Stimulated activated CD8-positive, alpha-beta memory T cell treated with anti-CD3 and anti-CD28 coated beads, Interleukin-2, amount 100 ng/mL, for 48 hours (primary cell): ENCODE measurements around the gene METTL8.
A peak's percentile ranks its signal among the peaks of the same experiment; 100 is the strongest.
"Not testable (repeated sequence)": the region's sequence is repeated elsewhere in the genome, so short reads cannot be mapped to it uniquely, and the experiment has no call there.

Experiments used
- DNase-seq, 2 donors: peaks; one replicate each; pipeline ENCODE4 v3.0.0-alpha.2; 2020; ENCODE audit warnings: low read depth in 2 of 2

METTL8 gene

DNA sequence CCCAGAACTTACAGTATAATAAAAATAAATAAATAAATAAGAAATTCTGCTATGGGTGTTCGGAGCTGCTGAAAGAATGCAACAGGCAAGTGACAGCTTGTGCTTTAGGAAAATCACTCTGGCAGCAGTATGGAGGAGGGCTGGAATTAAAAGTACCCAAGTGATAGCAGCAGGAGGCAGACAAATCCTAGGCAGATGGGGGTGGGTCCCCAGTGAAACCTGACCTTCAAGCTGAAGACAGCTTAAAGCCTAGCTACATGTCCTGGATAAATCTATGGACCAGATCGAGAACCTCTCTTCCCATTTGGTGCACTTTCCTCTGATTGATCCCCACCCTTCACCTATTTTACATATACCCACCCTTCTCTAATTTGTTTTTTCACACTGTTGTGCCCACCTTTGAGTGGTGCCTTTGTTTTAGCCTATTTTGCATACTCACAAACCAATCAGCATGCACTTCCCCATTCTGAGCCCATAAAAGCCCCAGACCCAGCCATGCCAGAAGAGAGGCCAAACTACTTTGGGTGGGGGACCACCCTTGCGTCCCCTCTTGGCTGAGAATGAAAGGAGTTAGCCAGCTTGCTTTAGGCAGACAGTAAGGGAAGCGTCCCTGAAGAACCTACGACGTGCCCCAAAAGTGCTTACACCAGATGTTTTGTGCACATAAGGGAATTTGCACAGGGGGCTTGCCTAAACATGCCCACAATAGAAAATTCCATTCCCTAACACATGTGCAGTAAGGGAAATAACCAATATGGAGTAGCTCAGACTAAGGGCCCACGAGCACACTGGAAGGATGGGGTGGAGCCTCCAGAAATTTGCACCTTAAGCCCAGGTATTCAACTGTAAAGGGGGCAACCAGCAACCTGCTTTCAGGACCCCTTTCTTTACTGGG, 3.0 kb downstream of the METTL8 start:
- no peak for DNase-seq

DNA sequence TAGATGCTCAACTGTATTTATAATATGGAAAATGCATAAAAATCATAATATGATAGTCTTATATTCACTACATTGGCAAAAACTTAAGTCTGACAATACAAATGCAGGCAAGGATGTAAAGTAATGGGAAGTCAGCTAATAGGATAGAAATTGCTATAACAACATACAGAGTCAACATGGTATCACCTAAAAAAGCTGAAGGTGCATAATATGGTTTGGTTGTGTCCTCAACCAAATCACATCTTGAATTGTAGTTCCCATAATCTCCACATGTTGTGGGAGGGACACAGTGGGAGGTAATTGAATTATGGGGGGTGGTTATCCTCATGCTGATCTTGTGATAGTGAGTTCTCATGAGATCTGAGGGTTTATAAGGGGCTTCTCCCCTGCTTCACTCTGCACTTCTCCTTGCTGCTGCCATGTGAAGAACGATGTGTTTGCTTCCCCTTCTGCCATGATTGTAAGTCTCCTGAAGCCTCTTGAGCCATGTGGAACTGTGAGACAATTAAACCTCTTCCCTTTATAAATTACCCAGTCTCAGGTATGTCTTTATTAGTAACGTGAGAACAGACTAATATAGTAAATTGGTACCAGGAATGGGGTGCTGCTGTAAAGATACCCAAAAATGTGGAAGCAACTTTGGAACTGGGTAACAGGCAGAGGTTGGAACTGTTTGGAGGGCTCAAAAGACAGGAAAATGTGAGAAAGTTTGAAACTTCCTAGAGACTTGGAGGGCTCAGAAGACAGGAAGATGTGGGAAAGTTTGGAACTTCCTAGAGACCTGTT, 10.9 kb downstream of the METTL8 start:
- not testable (repeated sequence) for DNase-seq

DNA sequence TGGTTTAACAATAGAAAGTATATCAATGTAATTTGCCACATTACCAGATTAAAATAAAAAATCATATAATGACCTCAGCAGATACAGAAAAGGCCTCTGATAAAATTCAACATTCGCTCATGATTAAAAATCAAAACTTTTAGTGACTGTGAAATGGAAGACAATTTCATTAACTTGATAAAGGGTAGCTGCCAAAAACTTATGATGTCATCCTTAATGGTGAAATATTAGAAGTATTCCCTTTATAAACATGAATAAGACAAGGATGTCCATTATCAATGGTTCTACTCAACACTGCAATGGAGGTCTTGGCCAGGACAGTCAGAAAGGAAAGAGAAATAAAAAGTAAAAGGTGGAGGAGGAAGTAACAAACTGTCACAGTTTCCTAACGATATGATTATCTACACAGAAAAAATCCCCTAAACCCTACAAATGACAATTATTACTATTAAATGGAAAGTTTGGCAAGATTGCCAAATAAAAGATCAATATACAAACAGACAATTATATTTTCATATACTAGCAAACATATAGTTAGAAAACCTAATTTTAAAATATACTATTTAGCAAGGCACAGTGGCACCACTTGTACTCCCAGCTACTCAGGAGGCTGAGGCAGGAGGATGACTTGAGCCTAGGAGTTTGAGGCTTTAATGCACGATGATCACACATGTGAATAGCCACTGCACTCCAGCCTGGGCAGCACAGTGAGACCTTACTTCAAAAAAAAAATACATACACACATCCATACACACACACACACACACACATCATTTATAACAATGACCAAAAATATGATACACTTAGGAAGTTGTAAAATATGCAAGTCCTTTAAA, 12.8 kb downstream of the METTL8 start:
- no peak for DNase-seq

DNA sequence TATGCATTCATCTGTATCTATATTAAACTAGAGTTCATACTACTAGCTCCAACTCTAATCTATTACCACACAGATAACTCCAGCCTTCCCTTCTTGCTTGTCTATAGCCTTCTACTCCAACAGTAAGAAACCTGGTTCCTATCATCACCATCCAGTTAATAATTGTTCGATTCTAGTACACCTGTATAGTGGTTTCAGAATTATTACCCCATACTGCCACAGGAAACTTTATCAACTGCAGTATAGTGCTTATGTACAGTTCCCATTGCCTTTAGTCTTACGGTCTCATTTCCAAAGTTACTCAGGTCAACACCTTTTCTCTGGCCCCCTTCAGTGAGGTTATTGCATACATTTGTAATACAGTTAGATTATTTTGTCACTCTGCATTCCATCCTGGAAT, 14.5 kb downstream of the METTL8 start:
- DNase-seq, result no peak

DNA sequence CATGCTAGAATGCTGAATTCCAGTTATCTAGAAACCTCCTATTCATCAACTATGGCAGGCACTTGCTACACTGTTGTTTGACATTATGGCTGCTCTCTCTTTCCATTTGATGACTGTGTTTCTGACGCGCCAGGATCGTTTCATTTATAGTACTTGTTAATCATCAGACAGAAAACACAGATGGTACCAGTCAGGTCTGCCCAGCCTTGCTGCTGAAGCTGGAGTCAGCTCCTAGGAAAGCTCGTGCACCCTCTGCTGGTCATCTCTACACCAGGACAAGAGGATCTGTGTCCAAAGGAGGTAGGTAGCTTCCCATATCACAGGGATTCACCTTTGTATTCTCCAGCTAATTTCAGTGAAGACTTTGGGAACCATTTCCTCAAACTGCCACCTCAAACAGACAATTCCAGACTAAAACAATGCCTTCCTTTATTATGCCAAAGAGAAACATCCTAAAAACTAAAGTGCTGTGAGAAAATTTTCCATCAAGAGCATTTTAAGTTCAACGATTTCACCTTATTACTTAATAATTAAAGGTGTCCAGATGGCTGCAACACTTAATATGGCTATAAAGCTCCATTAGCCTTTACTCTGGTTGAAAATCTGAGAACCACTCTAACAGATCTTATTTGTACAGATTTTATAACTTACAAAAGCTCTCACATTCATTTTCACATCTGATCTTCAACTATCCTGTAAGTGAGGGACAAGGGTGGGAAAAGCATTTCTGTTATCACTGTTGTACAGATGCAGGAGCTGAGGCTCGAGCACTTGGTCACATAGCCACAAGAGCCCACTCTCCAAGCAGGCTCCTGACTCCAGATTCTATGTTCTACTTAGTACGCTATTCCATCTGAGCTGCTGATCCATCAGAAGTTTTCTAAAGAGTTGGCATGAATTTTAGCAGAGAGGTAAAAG, 17.5 kb downstream of the METTL8 start:
- peak; percentile 52 to 68 for DNase-seq

DNA sequence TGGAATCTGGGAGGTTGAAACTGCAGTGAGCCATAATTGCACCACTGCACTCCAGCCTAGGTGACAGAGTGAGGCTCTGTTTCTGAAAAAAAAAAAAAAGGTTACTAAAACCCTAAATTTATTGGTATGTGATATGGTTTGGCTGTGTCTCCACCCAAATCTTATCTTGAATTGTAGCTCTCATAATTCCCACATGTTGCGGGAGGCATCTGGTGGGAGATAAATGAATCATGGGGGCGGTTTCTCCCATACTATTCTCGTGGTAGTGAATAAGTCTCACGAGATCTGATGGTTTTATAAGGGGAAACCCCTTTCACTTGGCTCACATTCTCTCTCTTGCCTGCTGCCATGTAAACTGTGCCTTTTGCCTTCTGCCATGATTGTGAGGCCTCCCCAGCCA, 19.1 kb downstream of the METTL8 start:
- not testable (repeated sequence) for DNase-seq

DNA sequence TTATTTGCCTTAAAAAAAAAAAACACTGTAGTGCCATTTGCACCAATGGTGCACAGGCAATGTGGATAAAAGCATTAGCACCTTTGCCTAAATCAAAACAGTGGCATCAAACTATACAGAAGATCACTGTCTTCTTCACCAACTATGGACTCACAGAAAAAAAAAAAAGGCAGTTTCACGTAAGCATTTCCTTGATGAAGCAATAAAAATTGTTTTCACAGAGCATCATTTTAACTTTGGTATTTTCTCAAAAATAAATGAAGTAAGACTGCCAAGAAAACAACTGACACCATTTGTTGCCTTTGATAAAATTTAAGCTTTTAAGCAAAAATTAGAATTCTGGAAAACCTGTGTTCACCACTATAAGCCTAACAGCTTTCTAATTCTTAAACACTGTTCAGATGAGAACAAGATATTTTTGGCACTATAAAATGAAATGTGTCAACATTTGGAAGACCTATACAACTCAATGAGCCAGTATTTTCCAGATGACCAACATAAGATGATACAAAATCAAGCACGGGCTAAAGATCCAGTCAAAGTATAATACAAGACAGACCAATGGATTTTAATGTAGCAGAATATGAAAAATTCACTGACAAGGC, 21.1 kb downstream of the METTL8 start:
- no peak for DNase-seq

DNA sequence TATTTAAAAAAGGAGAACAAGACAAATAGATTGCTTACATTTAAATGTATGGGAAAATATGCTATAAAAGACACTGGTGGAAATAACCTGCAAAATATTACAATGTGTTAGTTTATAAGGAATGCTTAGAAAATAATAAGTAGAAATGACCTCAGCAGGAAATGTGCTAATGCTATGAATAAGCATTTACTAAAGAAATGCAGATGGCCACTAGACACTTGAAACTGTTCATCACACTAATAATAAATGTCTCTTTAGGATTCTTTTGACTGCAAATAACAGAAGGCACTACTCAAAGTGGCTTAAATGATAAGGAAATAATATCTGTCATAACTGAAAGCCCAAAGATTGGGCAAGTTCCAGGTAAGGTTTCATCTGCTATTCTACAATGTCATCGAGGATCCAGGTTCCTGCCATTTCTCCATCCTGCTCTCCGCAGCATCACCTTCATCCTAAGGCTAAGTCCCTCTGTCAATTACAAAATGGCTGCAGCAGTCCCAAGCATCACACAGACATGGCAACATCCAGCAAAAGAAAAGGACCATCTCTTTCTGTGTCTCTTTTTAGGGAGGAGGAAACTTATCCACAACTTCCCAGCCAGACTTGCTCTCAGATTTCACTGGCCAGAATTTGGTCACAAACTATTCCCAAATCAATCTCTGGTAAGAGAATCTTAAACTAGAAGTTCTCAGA, 21.9 kb downstream of the METTL8 start:
- no peak for DNase-seq

DNA sequence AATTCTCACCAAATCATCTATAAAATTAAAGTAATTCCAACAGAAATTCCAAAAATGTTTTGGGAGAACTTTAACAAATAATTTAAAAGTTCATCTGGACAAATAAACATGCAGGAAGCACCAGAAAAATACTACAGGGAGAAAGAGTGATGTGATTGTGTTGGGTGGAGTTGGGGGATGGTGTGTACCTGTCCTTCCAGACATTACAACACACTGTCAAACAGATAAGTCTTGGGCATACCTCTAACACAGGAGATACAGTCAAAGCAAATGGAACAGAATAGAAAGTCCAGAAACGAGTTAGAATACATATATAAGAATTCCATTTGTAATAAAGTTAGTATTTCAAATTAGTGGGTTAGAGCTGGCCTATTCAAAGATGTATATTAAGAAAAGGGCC, 22.6 kb downstream of the METTL8 start:
- no peak for DNase-seq

DNA sequence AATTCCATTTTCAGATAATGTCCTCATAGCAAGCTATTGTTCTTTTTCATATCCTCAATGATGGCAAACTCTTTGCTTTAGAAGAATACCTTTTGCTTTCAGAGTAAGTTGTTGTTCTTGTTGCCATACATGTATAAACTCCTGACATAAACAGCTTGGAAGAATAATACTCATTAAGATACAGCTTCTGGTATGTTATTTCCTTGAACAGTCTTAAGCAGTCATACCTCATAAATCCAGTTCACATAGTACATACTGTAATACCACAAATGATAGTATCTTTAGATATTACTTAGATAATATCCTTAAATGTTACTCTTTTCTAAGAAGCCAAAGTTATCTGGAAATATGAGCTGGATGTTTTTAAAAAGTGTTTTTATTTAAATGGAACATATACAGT, 23.2 kb downstream of the METTL8 start:
- no peak for DNase-seq

DNA sequence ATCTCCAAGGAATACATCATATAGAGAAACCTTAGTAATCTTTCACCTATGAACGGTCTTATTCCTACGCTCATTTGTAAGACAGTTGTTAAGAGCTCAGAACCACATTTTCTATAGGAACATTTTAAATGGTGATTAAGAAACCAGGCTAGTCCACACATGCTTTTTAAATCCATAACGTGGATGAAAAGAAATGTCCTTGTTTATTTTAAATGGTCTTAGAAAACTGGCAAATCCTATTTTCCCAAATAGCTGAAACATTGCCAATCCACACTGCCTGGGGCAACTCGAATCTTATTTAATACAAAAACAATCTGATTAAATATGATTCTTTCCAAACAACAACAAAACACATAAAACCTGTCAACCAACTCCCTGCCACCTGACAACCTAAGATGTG, 23.7 kb downstream of the METTL8 start:
- DNase-seq, result no peak

DNA sequence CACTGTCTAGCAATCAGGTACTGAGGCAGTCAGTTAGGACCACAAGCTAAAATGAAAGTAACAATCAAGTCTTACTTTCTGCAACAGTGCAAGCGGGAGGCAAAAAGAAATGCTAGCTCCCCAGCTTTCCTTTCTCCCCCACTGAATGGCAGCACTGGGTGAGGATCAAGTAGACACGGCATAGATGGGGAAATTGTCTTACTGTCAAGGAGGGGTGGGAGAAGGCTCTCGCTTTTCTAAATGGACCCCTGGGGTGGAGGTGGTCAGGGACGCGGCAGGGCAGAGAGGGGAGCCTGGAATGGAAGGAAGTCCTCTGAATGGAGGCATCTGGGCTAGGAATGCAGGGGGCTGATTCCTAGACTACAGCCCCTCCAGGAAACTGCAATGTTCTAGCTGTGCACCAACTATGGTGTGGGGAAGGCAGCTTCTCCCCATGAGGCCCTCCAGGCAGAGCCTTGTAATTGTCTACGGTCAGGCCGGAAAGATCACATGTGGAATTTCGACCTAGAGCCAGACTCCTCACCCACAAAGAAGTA, 24.3 kb downstream of the METTL8 start:
- no peak for DNase-seq

DNA sequence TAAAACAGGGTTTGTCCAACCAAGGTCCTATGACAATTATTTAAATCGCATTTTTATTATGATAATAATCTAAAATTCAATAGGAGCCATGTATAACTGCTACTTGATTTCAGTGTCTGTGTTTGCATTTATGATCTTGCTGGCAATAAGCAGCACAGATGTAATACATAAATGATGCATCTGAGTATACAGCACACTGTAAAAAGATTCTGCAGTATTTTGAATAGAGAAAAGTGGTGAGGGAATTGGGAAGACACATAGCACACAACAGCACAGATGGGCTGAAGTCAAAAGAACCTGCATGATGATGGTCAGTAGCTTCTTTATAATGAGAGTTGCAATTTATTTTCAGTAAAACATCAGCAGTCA, 26.1 kb downstream of the METTL8 start:
- DNase-seq, result no peak

DNA sequence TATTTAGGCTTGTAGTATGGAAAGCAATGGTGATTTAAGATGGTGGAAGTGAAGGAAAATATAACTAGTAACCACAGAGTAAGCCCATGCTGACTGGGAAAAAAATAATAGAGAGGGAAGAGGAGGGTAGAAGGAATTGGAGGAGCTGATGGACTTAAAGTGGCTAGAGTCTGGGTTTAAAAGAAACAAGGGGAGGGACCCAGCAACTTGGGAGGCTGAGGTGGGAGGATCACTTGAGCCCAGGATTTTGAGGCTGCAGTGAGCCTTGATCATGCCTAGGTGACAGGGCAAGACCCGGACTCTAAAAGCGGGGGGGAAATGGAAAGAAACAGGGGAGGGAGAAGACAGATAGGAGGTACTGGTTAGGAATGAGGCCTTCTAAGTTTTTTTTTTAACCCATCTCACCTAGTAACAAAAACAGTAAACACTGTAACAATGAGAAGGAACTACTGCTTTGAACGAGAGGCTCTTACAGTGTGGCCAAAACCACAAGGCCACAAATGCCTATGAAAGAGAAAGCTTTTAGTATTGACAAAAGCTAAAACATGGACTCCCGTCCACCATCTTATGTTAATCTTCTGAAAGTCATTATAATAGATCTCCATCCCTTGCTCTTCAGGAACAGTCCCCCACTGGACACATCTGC, 26.6 kb downstream of the METTL8 start:
- no peak for DNase-seq

DNA sequence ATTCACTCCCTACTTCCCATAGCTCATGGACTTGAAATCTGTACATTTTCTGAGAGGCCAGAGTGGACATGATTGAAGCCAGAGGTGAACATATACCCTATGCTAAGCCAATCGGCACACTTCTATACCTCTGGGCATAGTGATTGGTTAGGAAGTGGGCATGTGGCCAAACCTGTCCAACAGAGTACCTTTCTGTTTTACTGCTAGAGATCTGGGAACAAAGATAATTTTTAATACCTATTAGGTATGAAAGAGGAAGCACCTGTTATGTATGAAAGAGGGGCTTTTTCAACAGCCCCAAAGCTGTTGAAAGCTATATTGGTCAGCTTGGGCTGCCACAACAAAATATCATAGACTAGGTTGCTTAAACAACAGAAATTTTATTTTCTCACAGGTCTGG, 27.7 kb downstream of the METTL8 start:
- DNase-seq, result no peak

DNA sequence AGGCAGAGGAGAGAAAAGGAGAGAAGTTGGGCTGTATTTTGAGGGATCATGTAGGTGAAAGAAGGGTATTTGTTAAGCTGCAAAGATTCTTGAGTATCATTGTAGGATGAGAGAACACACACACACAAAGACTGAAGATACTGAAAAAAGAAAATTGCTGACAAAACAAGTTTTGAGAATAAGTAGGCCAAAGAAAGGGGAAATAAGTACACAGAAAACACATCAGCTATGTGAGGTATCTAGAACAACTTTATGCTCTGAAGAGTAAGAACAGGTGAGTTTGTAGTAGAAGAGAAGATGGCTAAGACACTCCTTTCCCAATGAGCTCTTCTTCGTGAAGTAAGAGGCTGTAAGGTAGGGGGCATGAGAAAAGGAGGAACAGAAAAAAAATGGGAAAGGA, 28.2 kb downstream of the METTL8 start:
- DNase-seq, result no peak

DNA sequence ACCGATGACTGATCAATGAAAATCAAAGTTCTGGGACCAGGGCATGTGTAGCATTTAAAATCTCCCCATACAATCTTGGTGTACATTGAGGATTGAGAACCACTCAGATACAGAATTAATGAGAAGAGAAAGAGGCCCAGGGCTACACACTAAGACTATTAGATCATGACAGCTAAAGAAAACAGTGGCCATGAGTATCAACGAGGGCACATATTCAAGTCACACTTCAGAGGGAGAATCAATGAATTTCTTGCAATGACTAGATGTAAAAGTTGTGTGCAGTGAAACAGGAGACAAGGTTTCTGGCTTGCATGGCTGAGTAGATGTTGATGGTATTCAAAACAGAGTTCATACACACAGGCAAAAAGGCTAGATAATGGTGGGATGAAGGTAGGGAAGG, 29.1 kb downstream of the METTL8 start:
- DNase-seq, result no peak

DNA sequence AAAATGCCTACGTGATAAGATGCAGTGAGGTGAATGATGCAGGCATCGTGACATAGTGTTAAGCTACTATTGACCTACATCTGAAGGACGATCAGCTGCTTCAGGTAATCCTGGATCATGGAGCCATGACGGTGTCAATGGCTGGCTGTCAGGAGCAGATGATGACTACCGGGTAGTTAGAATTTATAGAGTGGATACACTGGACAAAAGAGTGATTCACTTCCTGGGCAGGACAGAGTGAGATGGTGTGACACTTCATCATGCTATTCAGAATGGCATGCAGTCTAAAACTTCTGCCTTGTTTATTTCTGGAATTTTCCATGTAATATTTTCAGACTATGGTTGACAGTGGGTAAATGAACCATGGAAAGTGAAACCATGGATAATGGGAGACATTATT, 29.5 kb downstream of the METTL8 start:
- DNase-seq, result no peak

DNA sequence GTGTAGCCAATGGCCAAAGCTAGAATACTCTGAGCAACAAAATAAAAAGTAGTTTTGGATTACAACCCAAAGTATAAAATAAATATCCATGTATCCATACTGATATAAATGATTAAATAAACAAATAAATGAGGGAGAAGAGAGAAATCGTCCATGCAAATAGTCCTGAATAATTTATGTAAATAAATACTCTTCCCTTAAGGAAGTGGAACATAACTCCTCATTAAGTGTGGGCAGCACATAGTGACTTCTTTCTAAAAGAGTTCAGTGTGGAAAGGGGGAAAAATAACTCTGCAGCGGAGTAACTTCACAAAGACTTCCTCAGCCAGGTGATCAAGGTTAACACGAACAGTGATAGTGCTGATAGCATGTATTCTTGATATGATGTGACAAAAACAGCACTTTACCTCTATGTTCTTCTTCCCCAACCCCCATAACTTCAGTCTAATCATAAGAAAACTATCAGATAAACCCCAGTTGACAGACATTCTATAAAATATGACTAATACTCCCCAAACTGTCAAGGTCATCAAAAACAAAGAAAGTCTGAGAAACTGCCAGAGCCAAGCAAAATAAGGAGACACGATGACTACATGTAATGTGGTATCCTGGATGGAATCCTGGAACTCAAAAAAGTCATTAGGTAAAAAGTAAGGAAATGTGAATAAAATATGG, 30.7 kb downstream of the METTL8 start:
- no peak for DNase-seq
